Stimulated activated CD8-positive, alpha-beta memory T cell treated with anti-CD3 and anti-CD28 coated beads, Interleukin-4, amount 100 ng/mL, for 1 hour (primary cell): ENCODE measurements around the gene ADAM12.

Experiments used
- DNase-seq, 2 donors: peaks; one replicate each; pipeline ENCODE4 v3.0.0-alpha.2; 2020; ENCODE audit warnings: low read depth in 2 of 2, low spot score in 1 of 2

The ADAM12 gene

GRCh38 chr10:126037946-126038345, 350.3 kb downstream of the ADAM12 start:
- no peak for DNase-seq

GRCh38 chr10:126036515-126036914, 351.8 kb downstream of the ADAM12 start:
- no peak for DNase-seq

GRCh38 chr10:126034586-126034985, 353.7 kb downstream of the ADAM12 start:
- no peak for DNase-seq

- no peak for DNase-seq
Measured at GRCh38 chr10:126029999-126030398, 358.3 kb downstream of the ADAM12 start.

GRCh38 chr10:126027692-126028091, 360.6 kb downstream of the ADAM12 start:
- DNase-seq: no peak

- DNase-seq: no peak
Measured at GRCh38 chr10:126022841-126023240, 365.4 kb downstream of the ADAM12 start.

- no peak for DNase-seq
Measured at GRCh38 chr10:126021833-126022500, 366.3 kb downstream of the ADAM12 start.

- no peak for DNase-seq
Measured at GRCh38 chr10:126017961-126018560, 370.2 kb downstream of the ADAM12 start.

GRCh38 chr10:126016882-126017281, 371.4 kb downstream of the ADAM12 start:
- no peak for DNase-seq

GRCh38 chr10:126016156-126016805, 372.0 kb downstream of the ADAM12 start:
- DNase-seq: no peak

GRCh38 chr10:126015413-126015812, 372.9 kb downstream of the ADAM12 start:
- no peak for DNase-seq

- no peak for DNase-seq
Measured at GRCh38 chr10:126014309-126014708, 374.0 kb downstream of the ADAM12 start.

- no peak for DNase-seq
Measured at GRCh38 chr10:126013489-126014281, 374.6 kb downstream of the ADAM12 start.

- no peak for DNase-seq
Measured at GRCh38 chr10:126012485-126012884, 375.8 kb downstream of the ADAM12 start.

GRCh38 chr10:126011995-126012394, 376.3 kb downstream of the ADAM12 start:
- DNase-seq: peak in 1 of 2 donors; percentile 9

GRCh38 chr10:126009650-126010049, 378.6 kb downstream of the ADAM12 start:
- no peak for DNase-seq

- DNase-seq: no peak
Measured at GRCh38 chr10:126006906-126007305, 381.4 kb downstream of the ADAM12 start.

- DNase-seq: no peak
Measured at GRCh38 chr10:126006264-126006663, 382.0 kb downstream of the ADAM12 start.

GRCh38 chr10:126004752-126005151, 383.5 kb downstream of the ADAM12 start:
- no peak for DNase-seq

GRCh38 chr10:126001576-126001975, 386.7 kb downstream of the ADAM12 start:
- no peak for DNase-seq

GRCh38 chr10:125999694-126000093, 388.6 kb downstream of the ADAM12 start:
- DNase-seq: no peak

GRCh38 chr10:125997586-125997985, 390.7 kb downstream of the ADAM12 start:
- DNase-seq: no peak
